GM18505 (cell line): ENCODE measurements around the gene MAP3K1.

ENCODE experiments used
- ATAC-seq: cut with Tn5 transposase; IDR thresholded peaks from one replicate; pipeline ENCODE4 v1.9.1; 2021; ENCODE audit not compliant: unreplicated experiment
- POLR2A ChIP-seq: IDR thresholded peaks from 4 replicates; pipeline ENCODE4 v1.6.1; 2011; ENCODE audit warnings: borderline replicate concordance; ENCODE audit not compliant: insufficient read depth, insufficient read length; ENCODE audit errors: extremely low read depth

The MAP3K1 gene

DNA sequence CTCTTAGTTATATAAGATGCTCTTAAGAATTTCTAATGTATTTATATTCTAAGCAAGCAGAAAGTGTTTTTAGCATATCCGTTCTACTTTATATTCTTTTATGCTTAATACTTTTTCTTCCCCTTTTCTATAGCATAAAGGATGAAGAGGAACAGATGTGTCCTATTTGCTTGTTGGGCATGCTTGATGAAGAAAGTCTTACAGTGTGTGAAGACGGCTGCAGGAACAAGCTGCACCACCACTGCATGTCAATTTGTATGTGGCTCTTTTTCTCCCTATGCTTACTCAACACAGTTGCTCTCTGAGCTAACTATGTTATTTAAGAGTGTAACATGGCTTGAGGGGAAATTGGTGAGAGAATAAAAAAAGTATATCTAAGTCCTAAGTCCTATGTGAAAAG lies 56.4 kb downstream of the MAP3K1 start:
- no peak for ATAC-seq
- TF ChIP-seq POLR2A: no peak

DNA sequence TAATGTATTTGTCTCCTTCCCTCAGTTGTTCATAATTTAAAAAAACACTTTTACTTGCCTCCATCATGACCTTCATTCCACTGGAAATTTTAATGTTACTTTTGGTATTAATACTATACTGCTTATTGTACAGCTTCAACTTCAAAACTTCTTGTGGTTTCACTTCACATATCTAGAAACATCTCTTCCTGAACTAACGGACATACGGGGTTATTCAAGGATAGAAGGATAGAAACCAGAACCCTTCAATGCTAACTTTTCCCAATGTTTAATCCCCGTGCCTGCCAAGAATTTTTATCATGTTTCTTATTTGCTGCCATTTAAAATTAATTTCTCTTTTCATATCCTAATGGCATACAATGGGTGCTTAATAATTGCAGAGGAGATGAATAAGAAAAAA lies 57.7 kb downstream of the MAP3K1 start:
- no peak for TF ChIP-seq POLR2A
- ATAC-seq: no peak

DNA sequence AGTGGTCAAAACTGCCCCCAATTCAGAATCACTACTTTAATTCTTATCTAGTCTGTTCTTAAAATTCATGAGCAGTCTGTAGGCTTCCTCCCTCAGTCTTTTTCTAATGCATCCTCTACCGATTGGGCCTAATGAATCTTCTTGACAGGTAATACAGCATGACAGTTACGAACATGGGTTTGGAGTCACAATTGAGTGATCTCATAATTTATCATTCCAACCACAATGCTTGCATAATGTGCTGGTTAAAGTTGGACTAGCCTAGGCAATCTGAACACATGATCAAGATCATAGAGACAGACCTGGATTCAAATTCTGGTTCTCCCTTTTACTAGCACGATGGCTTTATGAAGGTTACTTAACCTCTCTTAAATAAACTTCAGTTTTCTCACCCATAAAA lies 61.0 kb downstream of the MAP3K1 start:
- ATAC-seq: no peak
- no peak for TF ChIP-seq POLR2A

GRCh38 chr5:56881571-56881970 lies 66.2 kb downstream of the MAP3K1 start:
- TF ChIP-seq POLR2A: no peak
- no peak for ATAC-seq

GRCh38 chr5:56893251-56893951 lies 78.1 kb downstream of the MAP3K1 start:
- ATAC-seq: no peak
- TF ChIP-seq POLR2A: no peak

GRCh38 chr5:56896763-56897162 lies 81.4 kb downstream of the MAP3K1 start:
- TF ChIP-seq POLR2A: no peak
- ATAC-seq: no peak

DNA sequence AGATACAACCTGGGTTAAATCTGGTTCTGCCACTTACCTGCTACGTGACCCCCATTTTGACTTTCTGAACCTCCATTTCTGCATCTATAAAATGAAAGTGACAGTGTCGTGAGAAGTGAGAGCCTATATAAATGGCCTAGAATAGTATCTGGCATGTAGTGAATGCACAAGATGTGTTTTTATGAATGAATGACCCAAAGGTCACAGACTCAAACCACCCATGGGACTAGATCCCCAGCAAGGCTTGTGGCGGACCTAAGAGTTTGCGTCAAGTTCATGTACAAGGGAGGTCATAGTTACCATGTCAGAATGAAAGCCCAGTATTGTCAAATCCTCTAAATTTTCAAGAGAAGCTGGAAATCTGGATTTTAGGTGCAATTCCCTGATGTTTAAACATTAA lies 82.9 kb downstream of the MAP3K1 start:
- ATAC-seq: no peak

GRCh38 chr5:56900395-56900794 lies 85.0 kb downstream of the MAP3K1 start:
- no peak for ATAC-seq
- TF ChIP-seq POLR2A: no peak

More for the DNA sequence above, 82.9 kb downstream of the MAP3K1 start:
- TF ChIP-seq POLR2A: no peak

GRCh38 chr5:56900858-56901578 lies 85.7 kb downstream of the MAP3K1 start:
- TF ChIP-seq POLR2A: no peak
- ATAC-seq: no peak

DNA sequence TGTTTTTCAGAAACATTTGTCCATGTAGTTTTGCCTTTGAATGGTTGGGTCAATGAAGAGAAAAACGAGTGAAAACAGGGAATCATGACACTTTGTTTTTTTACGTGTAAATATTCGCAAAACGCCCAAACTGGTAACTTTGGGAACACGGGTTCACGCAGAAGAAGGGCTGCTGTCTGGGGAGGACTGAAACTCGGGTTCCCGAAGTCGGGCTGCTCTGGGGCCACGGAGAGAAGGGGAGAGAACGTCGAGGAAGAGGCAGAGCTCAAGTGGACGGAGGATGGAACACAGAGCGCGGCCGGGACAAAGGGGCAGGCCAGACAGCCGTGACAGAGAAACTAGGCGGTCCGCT lies 93.6 kb downstream of the MAP3K1 start:
- ATAC-seq: peak; percentile 37
- TF ChIP-seq POLR2A: no peak

DNA sequence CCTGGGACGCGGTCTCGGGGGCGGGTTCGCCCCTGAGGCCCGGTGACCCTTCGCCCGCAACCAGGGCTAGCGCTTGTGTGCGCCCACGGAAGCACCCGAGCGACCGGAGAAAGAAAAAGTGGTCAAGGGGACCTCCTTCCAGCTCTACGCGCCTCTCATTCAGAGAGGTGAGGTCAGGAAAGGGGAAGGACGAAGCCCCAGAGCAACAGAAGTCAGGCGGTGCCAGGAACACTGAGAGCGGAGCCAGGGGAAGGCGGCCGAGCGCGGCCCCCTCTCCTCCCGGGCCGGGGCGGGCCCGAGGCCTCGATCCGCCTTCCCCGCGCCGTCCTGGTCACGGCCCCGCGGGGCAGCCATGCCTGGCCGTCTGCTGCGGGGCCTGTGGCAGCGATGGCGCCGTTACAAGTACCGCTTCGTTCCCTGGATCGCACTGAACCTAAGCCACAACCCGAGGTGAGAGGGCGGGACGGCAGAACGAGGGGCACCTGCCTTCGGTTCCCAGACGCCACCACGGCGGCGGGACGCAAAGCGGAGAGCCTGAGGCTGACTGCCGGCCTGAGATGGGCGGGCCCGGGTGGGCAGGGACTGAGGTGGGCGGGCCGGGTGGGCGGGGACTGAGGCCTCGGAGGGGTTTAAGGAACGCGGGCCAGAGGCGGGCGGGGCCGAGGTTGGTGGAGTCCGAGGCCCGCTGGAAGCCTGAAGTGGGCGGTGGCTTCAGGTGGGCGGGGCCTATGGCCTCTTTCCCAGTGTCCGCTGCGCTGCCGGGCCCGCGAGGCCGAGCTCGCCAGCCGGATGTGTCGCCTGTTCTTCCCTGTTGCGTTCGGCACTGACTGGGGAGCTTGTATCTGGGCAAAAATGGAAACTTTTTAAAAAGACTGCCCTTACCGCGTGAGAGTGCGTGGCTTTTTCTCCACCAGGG lies 94.2 kb downstream of the MAP3K1 start, which contains the start of gene SETD9:
SETD9 (plus strand) TSS at position 303 of the 916 bp plus-strand sequence; CDS start at position 353, 50 bp downstream.
- peak; percentile 82 for ATAC-seq
- TF ChIP-seq POLR2A: peak; percentile 98

- peak; percentile 16 for ATAC-seq
- no peak for TF ChIP-seq POLR2A
Measured at GRCh38 chr5:56910210-56910965, 95.0 kb downstream of the MAP3K1 start.

DNA sequence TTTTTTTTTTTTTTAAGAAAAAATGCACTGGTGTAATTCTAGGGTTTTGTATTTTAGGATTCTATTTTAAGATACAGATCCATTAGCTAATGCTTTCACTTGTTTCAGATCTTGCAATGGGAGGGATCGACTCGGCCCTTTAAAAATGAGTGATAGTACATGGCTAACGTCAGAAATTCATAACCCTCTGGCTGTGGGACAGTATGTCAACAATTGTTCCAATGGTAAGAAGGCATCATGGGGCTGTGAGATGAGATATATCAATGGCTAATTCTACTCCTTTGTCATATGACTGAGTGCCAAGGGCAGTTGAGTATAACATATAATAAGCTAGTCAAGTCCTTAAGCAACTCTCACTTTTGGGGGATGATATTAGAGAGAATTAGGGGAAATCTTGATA lies 98.4 kb downstream of the MAP3K1 start:
- ATAC-seq: no peak
- TF ChIP-seq POLR2A: no peak
